ENCODE measurements around the gene PDC. TPM values are rescaled to one million over a fixed set of nuclear protein-coding genes. Genes with fewer than 3 reads are reported as not detected.

PDC gene
- total and polyA plus RNA-seq, 9 of the 15 experiments (the other 6 are each of a cell fraction or from before 2014, with no cell fraction given): not detected

- H3K27ac ChIP-seq (ENCODE audit: extremely low read depth, low read depth, low read length): no peak overlapping the region
- intact Hi-C loops (cut with micrococcal nuclease): no loop called here
- no peak for FAIRE-seq
- no peak for ATAC-seq
- H3K4me2 ChIP-seq (ENCODE audit: insufficient read depth, low read length): no peak overlapping the region
- WGBS (ENCODE audit: insufficient coverage, low coverage, missing lambda C conversion rate): 0% methylated on average over 3 of the region's 3 CpGs
- no peak overlapping the region for H2AFZ ChIP-seq (ENCODE audit: low read depth, low read length)
- ChIA-PET CTCF (ENCODE audit: low intra/inter-chr PET ratio) (no interaction called here), POLR2A (interaction anchor here (0.9 kb wide), 1 partner anchor 121 kb away, joined by 4 read pairs; no protein-coding TSS in a partner anchor)
- H3K79me2 ChIP-seq (ENCODE audit: control insufficient read depth, insufficient read depth, low read length): no peaks in the 10 kb centered on the region
- no peak for DNase-seq (ENCODE audit: extremely low read depth in 1 of 4, low spot score in 3 of 4)
- in situ Hi-C loops (cut with MboI): no loop called here
- H3K4me1 ChIP-seq (replicated peaks in 1 of 2; ENCODE audit: control insufficient read depth in 2 of 2, insufficient read depth in 2 of 2, low read length in 2 of 2): no peaks in the 10 kb centered on the region
- no peak overlapping the region for H3K9ac ChIP-seq (ENCODE audit: insufficient read depth in 1 of 2, low read depth in 2 of 2, low read length in 2 of 2)
- H3K9me1 ChIP-seq (ENCODE audit: control insufficient read depth, insufficient read depth, low read length): no peaks in the 10 kb centered on the region
- no TSS peak for BruUV-seq (replicated peaks)
- no peaks in the 10 kb centered on the region for H3K9me3 ChIP-seq (replicated peaks; ENCODE audit: control insufficient read depth, insufficient read depth, low read depth, low read length)
- H3K4me3 ChIP-seq: no peak overlapping the region
- H3K27me3 ChIP-seq (ENCODE audit: control insufficient read depth in 2 of 2, insufficient read depth in 2 of 2, low read length in 2 of 2): no peaks in the 10 kb centered on the region
- no peaks in the 10 kb centered on the region for H4K20me1 ChIP-seq (replicated peaks; ENCODE audit: control insufficient read depth, insufficient read depth, low read length)
- H3K36me3 ChIP-seq (ENCODE audit: control insufficient read depth, insufficient read depth, low read length): no peaks in the 10 kb centered on the region
- TF ChIP-seq, protein P1, sequence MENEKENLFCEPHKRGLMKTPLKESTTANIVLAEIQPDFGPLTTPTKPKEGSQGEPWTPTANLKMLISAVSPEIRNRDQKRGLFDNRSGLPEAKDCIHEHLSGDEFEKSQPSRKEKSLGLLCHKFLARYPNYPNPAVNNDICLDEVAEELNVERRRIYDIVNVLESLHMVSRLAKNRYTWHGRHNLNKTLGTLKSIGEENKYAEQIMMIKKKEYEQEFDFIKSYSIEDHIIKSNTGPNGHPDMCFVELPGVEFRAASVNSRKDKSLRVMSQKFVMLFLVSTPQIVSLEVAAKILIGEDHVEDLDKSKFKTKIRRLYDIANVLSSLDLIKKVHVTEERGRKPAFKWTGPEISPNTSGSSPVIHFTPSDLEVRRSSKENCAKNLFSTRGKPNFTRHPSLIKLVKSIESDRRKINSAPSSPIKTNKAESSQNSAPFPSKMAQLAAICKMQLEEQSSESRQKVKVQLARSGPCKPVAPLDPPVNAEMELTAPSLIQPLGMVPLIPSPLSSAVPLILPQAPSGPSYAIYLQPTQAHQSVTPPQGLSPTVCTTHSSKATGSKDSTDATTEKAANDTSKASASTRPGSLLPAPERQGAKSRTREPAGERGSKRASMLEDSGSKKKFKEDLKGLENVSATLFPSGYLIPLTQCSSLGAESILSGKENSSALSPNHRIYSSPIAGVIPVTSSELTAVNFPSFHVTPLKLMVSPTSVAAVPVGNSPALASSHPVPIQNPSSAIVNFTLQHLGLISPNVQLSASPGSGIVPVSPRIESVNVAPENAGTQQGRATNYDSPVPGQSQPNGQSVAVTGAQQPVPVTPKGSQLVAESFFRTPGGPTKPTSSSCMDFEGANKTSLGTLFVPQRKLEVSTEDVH (IDR thresholded peaks at IDR 0.05; ENCODE audit: low read depth, partially characterized antibody): no peak
- TF ChIP-seq ETV5 (CRISPR knock-in tag; IDR thresholded peaks at IDR 0.05; ENCODE audit: low read depth): no peak
- TF ChIP-seq, protein P2, sequence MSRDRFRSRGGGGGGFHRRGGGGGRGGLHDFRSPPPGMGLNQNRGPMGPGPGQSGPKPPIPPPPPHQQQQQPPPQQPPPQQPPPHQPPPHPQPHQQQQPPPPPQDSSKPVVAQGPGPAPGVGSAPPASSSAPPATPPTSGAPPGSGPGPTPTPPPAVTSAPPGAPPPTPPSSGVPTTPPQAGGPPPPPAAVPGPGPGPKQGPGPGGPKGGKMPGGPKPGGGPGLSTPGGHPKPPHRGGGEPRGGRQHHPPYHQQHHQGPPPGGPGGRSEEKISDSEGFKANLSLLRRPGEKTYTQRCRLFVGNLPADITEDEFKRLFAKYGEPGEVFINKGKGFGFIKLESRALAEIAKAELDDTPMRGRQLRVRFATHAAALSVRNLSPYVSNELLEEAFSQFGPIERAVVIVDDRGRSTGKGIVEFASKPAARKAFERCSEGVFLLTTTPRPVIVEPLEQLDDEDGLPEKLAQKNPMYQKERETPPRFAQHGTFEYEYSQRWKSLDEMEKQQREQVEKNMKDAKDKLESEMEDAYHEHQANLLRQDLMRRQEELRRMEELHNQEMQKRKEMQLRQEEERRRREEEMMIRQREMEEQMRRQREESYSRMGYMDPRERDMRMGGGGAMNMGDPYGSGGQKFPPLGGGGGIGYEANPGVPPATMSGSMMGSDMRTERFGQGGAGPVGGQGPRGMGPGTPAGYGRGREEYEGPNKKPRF (IDR thresholded peaks at IDR 0.05; ENCODE audit: low read depth, low read length): no peak
- no peak for TF ChIP-seq NR1H2 (CRISPR knock-in tag; IDR thresholded peaks at IDR 0.05)
- no peak for TF ChIP-seq ETS2 (tag; IDR thresholded peaks at IDR 0.05; ENCODE audit: borderline replicate concordance, poor library complexity, severe bottlenecking)
- TF ChIP-seq PCBP1 (IDR thresholded peaks at IDR 0.05; ENCODE audit: low read depth, low read length, poor library complexity, severe bottlenecking): no peak
- no peak for TF ChIP-seq MYNN (IDR thresholded peaks at IDR 0.05)
- TF ChIP-seq MYNN (CRISPR knock-in tag; IDR thresholded peaks at IDR 0.05): no peak
- no peak for TF ChIP-seq SIRT6 (IDR thresholded peaks at IDR 0.05; ENCODE audit: low read depth, low read length)
- TF ChIP-seq PHF20 (IDR thresholded peaks at IDR 0.05; ENCODE audit: partially characterized antibody): no peak
- no peak for TF ChIP-seq NFRKB (IDR thresholded peaks at IDR 0.05; ENCODE audit: low read depth)
- TF ChIP-seq ZFPM2 (CRISPR knock-in tag; IDR thresholded peaks at IDR 0.05): no peak
- no peak for TF ChIP-seq ZBTB11 (CRISPR knock-in tag; IDR thresholded peaks at IDR 0.05)
Observed at GRCh38 chr1:186497651-186498050, 36.7 kb upstream of the PDC start.
